ENCODE data around the gene RAPGEF4. TPM values are rescaled to one million over a fixed set of nuclear protein-coding genes. Genes with fewer than 3 reads are reported as not detected.

RAPGEF4 gene
- total RNA-seq, 1 experiment from 2014 or later: 0.59 TPM

DNA sequence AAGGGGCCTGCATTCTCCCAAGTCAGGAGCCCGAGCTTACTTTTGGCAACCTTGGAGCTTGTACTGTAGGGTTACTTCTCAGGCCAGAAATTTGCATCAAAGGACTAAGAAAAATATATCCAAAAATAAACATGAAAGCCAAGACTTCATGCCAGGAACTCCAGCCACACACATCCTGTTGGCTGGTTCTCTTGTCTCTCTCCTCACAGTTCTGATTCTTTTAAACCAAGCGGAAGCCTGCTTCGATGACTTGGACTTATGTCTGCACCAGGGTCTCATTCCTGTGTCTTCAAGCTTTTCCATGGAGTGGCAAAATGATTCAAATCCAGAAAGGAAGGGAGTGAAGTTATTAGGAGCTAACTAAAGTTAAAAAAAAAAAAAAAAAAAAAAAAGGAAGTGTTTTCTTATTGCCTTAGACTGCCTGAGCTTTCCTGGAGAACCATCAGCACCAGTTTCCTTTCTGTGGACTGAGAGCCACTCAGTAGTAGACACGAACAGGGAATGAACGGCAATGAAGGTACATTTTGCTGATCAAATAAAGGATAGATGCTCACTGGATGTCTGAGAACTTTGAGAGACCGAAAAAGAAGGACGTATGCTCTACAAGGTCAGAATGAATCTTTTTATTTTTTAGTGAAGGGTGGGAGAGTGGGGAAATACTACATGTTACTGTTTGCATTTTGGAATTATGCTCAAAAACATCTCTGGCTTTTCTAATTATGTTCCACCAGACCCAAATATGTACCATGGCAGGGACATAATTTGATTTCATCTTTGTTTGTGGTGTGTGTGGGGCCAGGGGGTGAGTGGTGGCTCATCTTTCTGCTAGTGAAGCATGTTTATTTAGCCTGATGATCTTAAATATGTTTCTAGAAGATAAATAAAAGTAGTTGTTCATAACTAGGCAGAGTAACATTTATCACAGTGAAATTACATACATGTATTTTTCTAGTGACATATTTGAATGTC is 86.0 kb downstream of the RAPGEF4 start (continued):
- TF ChIP-seq, protein P1, sequence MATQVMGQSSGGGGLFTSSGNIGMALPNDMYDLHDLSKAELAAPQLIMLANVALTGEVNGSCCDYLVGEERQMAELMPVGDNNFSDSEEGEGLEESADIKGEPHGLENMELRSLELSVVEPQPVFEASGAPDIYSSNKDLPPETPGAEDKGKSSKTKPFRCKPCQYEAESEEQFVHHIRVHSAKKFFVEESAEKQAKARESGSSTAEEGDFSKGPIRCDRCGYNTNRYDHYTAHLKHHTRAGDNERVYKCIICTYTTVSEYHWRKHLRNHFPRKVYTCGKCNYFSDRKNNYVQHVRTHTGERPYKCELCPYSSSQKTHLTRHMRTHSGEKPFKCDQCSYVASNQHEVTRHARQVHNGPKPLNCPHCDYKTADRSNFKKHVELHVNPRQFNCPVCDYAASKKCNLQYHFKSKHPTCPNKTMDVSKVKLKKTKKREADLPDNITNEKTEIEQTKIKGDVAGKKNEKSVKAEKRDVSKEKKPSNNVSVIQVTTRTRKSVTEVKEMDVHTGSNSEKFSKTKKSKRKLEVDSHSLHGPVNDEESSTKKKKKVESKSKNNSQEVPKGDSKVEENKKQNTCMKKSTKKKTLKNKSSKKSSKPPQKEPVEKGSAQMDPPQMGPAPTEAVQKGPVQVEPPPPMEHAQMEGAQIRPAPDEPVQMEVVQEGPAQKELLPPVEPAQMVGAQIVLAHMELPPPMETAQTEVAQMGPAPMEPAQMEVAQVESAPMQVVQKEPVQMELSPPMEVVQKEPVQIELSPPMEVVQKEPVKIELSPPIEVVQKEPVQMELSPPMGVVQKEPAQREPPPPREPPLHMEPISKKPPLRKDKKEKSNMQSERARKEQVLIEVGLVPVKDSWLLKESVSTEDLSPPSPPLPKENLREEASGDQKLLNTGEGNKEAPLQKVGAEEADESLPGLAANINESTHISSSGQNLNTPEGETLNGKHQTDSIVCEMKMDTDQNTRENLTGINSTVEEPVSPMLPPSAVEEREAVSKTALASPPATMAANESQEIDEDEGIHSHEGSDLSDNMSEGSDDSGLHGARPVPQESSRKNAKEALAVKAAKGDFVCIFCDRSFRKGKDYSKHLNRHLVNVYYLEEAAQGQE (IDR thresholded peaks at IDR 0.05; ENCODE audit: low read depth): no peak
- TF ChIP-seq POLR2AphosphoS5 (IDR thresholded peaks at IDR 0.05; ENCODE audit: low read depth, low read length) (no peak), EZH2phosphoT487 (IDR thresholded peaks at IDR 0.05; ENCODE audit: borderline replicate concordance) (no peak), EZH2 (IDR thresholded peaks at IDR 0.05) (no peak), EGR1 (IDR thresholded peaks at IDR 0.05; ENCODE audit: low read depth) (no peak), TCF7L2 (IDR thresholded peaks at IDR 0.05; ENCODE audit: borderline replicate concordance, extremely low read depth, insufficient read depth, insufficient read length) (no peak), CEBPB (IDR thresholded peaks at IDR 0.05; ENCODE audit: low read depth) (no peak), JUND (IDR thresholded peaks at IDR 0.05) (no peak), POLR2A (IDR thresholded peaks at IDR 0.05; ENCODE audit: borderline replicate concordance, extremely low read depth, insufficient read depth, insufficient read length) (no peak), ELF1 (IDR thresholded peaks at IDR 0.05; ENCODE audit: borderline replicate concordance, low read depth) (no peak), SP1 (IDR thresholded peaks at IDR 0.05; ENCODE audit: low read depth) (no peak)
- TF ChIP-seq, protein P2, sequence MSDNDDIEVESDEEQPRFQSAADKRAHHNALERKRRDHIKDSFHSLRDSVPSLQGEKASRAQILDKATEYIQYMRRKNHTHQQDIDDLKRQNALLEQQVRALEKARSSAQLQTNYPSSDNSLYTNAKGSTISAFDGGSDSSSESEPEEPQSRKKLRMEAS (IDR thresholded peaks at IDR 0.05): no peak
- TF ChIP-seq, protein P3, sequence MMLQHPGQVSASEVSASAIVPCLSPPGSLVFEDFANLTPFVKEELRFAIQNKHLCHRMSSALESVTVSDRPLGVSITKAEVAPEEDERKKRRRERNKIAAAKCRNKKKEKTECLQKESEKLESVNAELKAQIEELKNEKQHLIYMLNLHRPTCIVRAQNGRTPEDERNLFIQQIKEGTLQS (IDR thresholded peaks at IDR 0.05): no peak
